ENCODE measurements around the gene HOXA3. TPM values are rescaled to one million over a fixed set of nuclear protein-coding genes. Genes with fewer than 3 reads are reported as not detected.

The HOXA3 gene
- total and polyA plus RNA-seq, 4 donors = 6.2 to 36.9 (median 19.0) TPM

- peaks cover 30% of the 10 kb centered on the region for H3K27me3 ChIP-seq (ENCODE audit: control insufficient read depth, insufficient read depth, low read length)
- peak in 3 of 6 donors; percentile 14 to 74 (median 22) for DNase-seq (ENCODE audit: low read depth in 4 of 6, low spot score in 6 of 6)
Observed at GRCh38 chr7:27088002-27088922, 64.1 kb downstream of the HOXA3 start.

DNA sequence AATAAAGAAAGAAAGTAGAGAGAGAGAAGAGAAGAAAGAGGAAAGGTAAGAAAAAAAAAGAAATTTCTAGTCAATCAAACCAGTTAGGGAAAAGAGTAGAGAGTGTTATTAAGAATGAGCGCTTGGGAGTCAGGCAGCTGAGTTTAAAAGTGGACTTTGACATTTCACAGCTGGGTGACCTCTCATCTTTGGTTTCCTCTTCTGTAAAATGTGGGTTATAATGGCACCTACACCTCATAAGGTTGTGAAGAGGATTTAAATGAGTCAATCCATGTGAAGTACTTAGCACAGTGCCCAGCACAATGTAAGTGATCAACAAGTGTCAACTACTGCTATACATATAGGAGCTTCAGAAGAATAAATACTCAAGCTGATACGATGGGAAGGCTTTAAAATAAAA lies 68.7 kb downstream of the HOXA3 start:
- H3K27me3 ChIP-seq (ENCODE audit: control insufficient read depth, insufficient read depth, low read length) = peaks cover 18% of the 10 kb centered on the region
- H3K36me3 ChIP-seq (ENCODE audit: control insufficient read depth, insufficient read depth, low read length) = no peaks in the 10 kb centered on the region
- peaks cover 7% of the 10 kb centered on the region for H3K4me1 ChIP-seq (ENCODE audit: control insufficient read depth, insufficient read depth, low read length)
- H3K4me3 ChIP-seq (ENCODE audit: low read depth, low read length) = no peak overlapping the region
- no peaks in the 10 kb centered on the region for H3K9me3 ChIP-seq (ENCODE audit: control insufficient read depth, insufficient read depth, low read length)
- no peak overlapping the region for H3K27ac ChIP-seq (ENCODE audit: low read depth, low read length)
- DNase-seq (ENCODE audit: low read depth in 4 of 6, low spot score in 6 of 6) = no peak
- WGBS (ENCODE audit: insufficient coverage) = no CpG with 5 or more reads among the region's 2 CpGs

More at GRCh38 chr7:27088002-27088922, 64.1 kb downstream of the HOXA3 start:
- Histone ChIP-seq H3K9me3 (ENCODE audit: control insufficient read depth, insufficient read depth, low read length) (no peaks in the 10 kb centered on the region), H3K4me1 (ENCODE audit: control insufficient read depth, insufficient read depth, low read length) (peaks cover 10% of the 10 kb centered on the region), H3K36me3 (ENCODE audit: control insufficient read depth, insufficient read depth, low read length) (no peaks in the 10 kb centered on the region), H3K27ac (ENCODE audit: low read depth, low read length) (no peak overlapping the region), H3K4me3 (ENCODE audit: low read depth, low read length) (no peak overlapping the region)
- 9% methylated on average over 58 of the region's 68 CpGs for WGBS (ENCODE audit: insufficient coverage)

GRCh38 chr7:27082171-27082570 lies 70.2 kb downstream of the HOXA3 start:
- Histone ChIP-seq H3K4me3 (ENCODE audit: low read depth, low read length) (no peak overlapping the region), H3K27ac (ENCODE audit: low read depth, low read length) (no peak overlapping the region), H3K9me3 (ENCODE audit: control insufficient read depth, insufficient read depth, low read length) (no peaks in the 10 kb centered on the region), H3K36me3 (ENCODE audit: control insufficient read depth, insufficient read depth, low read length) (no peaks in the 10 kb centered on the region), H3K4me1 (ENCODE audit: control insufficient read depth, insufficient read depth, low read length) (no peaks in the 10 kb centered on the region), H3K27me3 (ENCODE audit: control insufficient read depth, insufficient read depth, low read length) (peaks cover 5% of the 10 kb centered on the region)
- WGBS (ENCODE audit: insufficient coverage) = no CpG with 5 or more reads among the region's 1 CpG
- DNase-seq (ENCODE audit: low read depth in 4 of 6, low spot score in 6 of 6) = no peak

DNA sequence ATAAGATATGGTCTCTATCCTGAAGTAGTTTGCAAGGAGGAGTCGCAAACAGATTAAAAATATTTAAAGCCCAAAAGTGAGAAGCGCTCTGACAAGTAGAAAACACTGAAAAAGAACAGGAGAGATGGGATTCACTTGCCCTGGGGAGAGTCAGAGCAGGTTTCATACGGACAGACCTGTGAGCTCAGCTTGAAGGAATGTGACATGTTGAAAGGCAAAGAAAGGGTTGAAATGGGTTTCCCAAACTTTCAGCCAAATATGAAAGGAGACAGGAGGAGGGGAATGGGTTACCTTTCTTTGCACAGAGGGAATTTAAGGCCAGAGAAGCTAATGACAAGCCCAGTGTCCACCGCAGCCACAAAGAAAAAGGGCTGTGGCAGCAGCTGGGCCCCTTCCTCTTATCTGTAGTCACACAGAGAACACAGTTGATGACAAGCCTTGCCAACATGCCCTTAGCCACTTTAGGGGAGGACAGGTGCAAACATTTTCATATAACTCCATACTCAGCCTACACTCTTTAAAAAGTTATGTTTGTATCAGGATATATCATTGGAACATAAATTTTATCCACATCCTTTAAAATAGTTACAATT lies 71.4 kb downstream of the HOXA3 start:
- 61% methylated on average over 4 of the region's 4 CpGs for WGBS (ENCODE audit: insufficient coverage)
- DNase-seq (ENCODE audit: low read depth in 4 of 6, low spot score in 6 of 6) = no peak
- H3K36me3 ChIP-seq (ENCODE audit: control insufficient read depth, insufficient read depth, low read length) = no peaks in the 10 kb centered on the region
- H3K4me3 ChIP-seq (ENCODE audit: low read depth, low read length) = no peak overlapping the region
- no peak overlapping the region for H3K27ac ChIP-seq (ENCODE audit: low read depth, low read length)
- no peaks in the 10 kb centered on the region for H3K4me1 ChIP-seq (ENCODE audit: control insufficient read depth, insufficient read depth, low read length)
- peaks cover 2% of the 10 kb centered on the region for H3K27me3 ChIP-seq (ENCODE audit: control insufficient read depth, insufficient read depth, low read length)
- H3K9me3 ChIP-seq (ENCODE audit: control insufficient read depth, insufficient read depth, low read length) = no peaks in the 10 kb centered on the region

DNA sequence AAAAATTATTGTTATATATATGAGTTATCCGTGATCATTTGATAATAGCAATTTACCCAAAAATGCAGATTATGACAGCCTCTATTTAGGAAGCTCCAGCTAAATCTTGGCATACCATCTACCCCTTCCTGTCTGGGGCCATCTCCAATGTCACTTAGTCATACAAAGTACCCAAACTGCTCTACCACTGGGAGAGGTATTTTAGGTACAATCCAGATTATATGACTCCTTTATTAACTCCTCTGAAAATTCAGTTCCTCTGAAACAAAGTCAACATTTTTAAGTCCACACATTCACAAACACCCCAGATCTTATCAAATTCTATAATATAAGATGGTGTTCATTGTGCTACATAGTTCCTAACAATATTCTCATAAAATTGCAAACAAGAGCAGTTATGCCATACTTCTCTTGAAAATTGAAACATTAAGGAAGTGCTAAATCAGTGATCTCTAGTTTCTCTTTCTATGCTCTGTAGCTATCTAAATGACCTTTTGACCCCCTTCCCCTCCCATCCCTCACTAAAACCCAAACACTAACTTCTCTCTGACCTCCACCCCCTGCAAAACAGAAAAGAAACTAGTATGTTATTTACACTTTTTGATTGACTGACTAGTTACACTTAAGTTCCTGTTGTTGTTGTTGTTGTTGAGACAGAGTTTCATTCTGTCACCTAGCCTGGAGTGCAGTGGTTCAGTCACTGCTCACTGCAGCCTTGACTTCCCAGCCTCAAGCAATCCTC lies 73.0 kb downstream of the HOXA3 start:
- Histone ChIP-seq H3K36me3 (ENCODE audit: control insufficient read depth, insufficient read depth, low read length) (no peaks in the 10 kb centered on the region), H3K9me3 (ENCODE audit: control insufficient read depth, insufficient read depth, low read length) (peaks cover 2% of the 10 kb centered on the region)
- DNase-seq (ENCODE audit: low read depth in 4 of 6, low spot score in 6 of 6) = no peak

GRCh38 chr7:27078616-27079233 lies 73.7 kb downstream of the HOXA3 start:
- Histone ChIP-seq H3K4me1 (ENCODE audit: control insufficient read depth, insufficient read depth, low read length) (no peaks in the 10 kb centered on the region), H3K9me3 (ENCODE audit: control insufficient read depth, insufficient read depth, low read length) (peaks cover 2% of the 10 kb centered on the region), H3K4me3 (ENCODE audit: low read depth, low read length) (no peak overlapping the region), H3K36me3 (ENCODE audit: control insufficient read depth, insufficient read depth, low read length) (no peaks in the 10 kb centered on the region), H3K27me3 (ENCODE audit: control insufficient read depth, insufficient read depth, low read length) (no peaks in the 10 kb centered on the region), H3K27ac (ENCODE audit: low read depth, low read length) (no peak overlapping the region)
- DNase-seq (ENCODE audit: low read depth in 4 of 6, low spot score in 6 of 6) = no peak
- no CpG with 5 or more reads among the region's 5 CpGs for WGBS (ENCODE audit: insufficient coverage)

More for the DNA sequence above, 73.0 kb downstream of the HOXA3 start:
- Histone ChIP-seq H3K27me3 (ENCODE audit: control insufficient read depth, insufficient read depth, low read length) (no peaks in the 10 kb centered on the region), H3K4me1 (ENCODE audit: control insufficient read depth, insufficient read depth, low read length) (no peaks in the 10 kb centered on the region), H3K27ac (ENCODE audit: low read depth, low read length) (no peak overlapping the region), H3K4me3 (ENCODE audit: low read depth, low read length) (no peak overlapping the region)
- WGBS (ENCODE audit: insufficient coverage) = no CpG with 5 or more reads among the region's 1 CpG

- H3K27me3 ChIP-seq (ENCODE audit: control insufficient read depth, insufficient read depth, low read length) = no peaks in the 10 kb centered on the region
- H3K36me3 ChIP-seq (ENCODE audit: control insufficient read depth, insufficient read depth, low read length) = no peaks in the 10 kb centered on the region
- DNase-seq (ENCODE audit: low read depth in 4 of 6, low spot score in 6 of 6) = peak in 2 of 6 donors; percentile 57 to 63
- no peak overlapping the region for H3K27ac ChIP-seq (ENCODE audit: low read depth, low read length)
- peaks cover 2% of the 10 kb centered on the region for H3K9me3 ChIP-seq (ENCODE audit: control insufficient read depth, insufficient read depth, low read length)
- no peaks in the 10 kb centered on the region for H3K4me1 ChIP-seq (ENCODE audit: control insufficient read depth, insufficient read depth, low read length)
- H3K4me3 ChIP-seq (ENCODE audit: low read depth, low read length) = no peak overlapping the region
Observed at GRCh38 chr7:27073076-27073475, 79.3 kb downstream of the HOXA3 start.

DNA sequence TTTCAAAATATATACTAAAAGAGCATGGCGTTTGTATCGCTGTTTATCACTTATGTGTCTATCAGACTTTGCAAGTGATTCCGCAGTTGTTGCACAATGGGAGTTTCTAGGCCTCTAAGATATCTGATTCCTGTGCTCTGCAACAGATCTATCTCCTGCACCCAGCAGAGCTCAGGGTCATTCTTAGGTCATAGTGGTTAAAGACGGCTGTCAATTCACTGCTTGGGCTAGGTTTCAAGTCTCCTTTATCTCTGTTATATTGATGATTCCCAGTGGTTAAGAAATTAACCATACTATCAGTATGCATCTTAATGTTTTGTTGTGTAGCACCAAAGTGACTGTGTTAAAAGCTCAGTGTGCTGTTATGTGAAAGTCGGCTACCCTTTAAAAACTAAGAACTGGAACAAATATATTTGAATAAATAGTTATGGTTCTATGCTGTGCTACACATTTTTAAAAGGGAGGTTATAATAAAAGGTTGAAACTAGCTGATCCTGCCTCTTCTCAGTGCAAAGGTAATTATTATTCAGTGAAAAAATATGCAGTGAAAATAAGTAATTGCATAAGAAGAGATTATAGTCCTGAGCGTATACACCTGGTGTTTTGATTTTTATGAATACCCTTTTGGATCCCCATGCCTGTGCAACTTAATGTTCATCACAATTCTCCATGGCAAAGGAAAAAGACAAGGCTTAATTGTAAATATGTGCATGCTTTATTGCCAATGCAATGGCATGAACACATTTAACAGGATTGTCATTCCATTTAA lies 80.6 kb downstream of the HOXA3 start:
- Histone ChIP-seq H3K9me3 (ENCODE audit: control insufficient read depth, insufficient read depth, low read length) (peaks cover 2% of the 10 kb centered on the region), H3K36me3 (ENCODE audit: control insufficient read depth, insufficient read depth, low read length) (no peaks in the 10 kb centered on the region), H3K27ac (ENCODE audit: low read depth, low read length) (no peak overlapping the region), H3K4me3 (ENCODE audit: low read depth, low read length) (no peak overlapping the region), H3K27me3 (ENCODE audit: control insufficient read depth, insufficient read depth, low read length) (no peaks in the 10 kb centered on the region), H3K4me1 (ENCODE audit: control insufficient read depth, insufficient read depth, low read length) (no peaks in the 10 kb centered on the region)
- 40% methylated on average over 1 of the region's 6 CpGs for WGBS (ENCODE audit: insufficient coverage)
- DNase-seq (ENCODE audit: low read depth in 4 of 6, low spot score in 6 of 6) = peak in 1 of 6 donors; percentile 55

GRCh38 chr7:27068259-27068658 lies 84.1 kb downstream of the HOXA3 start:
- 100% methylated on average over 1 of the region's 1 CpG for WGBS (ENCODE audit: insufficient coverage)
- H3K4me1 ChIP-seq (ENCODE audit: control insufficient read depth, insufficient read depth, low read length) = no peaks in the 10 kb centered on the region
- no peaks in the 10 kb centered on the region for H3K27me3 ChIP-seq (ENCODE audit: control insufficient read depth, insufficient read depth, low read length)
- no peak overlapping the region for H3K27ac ChIP-seq (ENCODE audit: low read depth, low read length)
- no peak for DNase-seq (ENCODE audit: low read depth in 4 of 6, low spot score in 6 of 6)
- H3K4me3 ChIP-seq (ENCODE audit: low read depth, low read length) = no peak overlapping the region
- H3K36me3 ChIP-seq (ENCODE audit: control insufficient read depth, insufficient read depth, low read length) = no peaks in the 10 kb centered on the region
- H3K9me3 ChIP-seq (ENCODE audit: control insufficient read depth, insufficient read depth, low read length) = no peaks in the 10 kb centered on the region

All from spinal cord (tissue), 10 donors.